Mesenchymal stem cell (in vitro differentiated cells and primary cell): ENCODE measurements around the gene TLN1.

Source experiments
- DNase-seq: peaks from one replicate; pipeline ENCODE4 v3.0.0-alpha.2; 2013
- H2AFZ ChIP-seq: one replicate; pipeline ENCODE4 v1.6.1; 2013; ENCODE audit warnings: low read depth, mild to moderate bottlenecking, control low read depth, inconsistent platforms, low read length, moderate library complexity
- H2AK5ac ChIP-seq: 2 replicates; pipeline ENCODE4 v1.6.1; 2013; ENCODE audit warnings: low read length, moderate library complexity, mild to moderate bottlenecking, inconsistent platforms; ENCODE audit not compliant: severe bottlenecking
- H2BK120ac ChIP-seq: one replicate; pipeline ENCODE4 v1.6.1; 2013; ENCODE audit warnings: low read depth, mild to moderate bottlenecking, inconsistent platforms, low read length, moderate library complexity
- H2BK12ac ChIP-seq, 2 experiments: one replicate each; pipeline ENCODE4 v1.6.1; 2013; ENCODE audit warnings: inconsistent platforms in 2 of 2, low read length in 2 of 2, mild to moderate bottlenecking in 2 of 2, moderate library complexity in 2 of 2, control low read depth in 1 of 2
- H2BK15ac ChIP-seq: one replicate; pipeline ENCODE4 v1.6.1; 2013; ENCODE audit warnings: mild to moderate bottlenecking, low read depth, inconsistent platforms; ENCODE audit not compliant: poor library complexity, severe bottlenecking
- H2BK5ac ChIP-seq: 2 replicates; pipeline ENCODE4 v1.6.1; 2013; ENCODE audit warnings: low read depth, mild to moderate bottlenecking, low read length, control low read depth, inconsistent platforms; ENCODE audit not compliant: poor library complexity, severe bottlenecking
- H3K14ac ChIP-seq, 2 experiments: one replicate each; pipeline ENCODE4 v1.6.1; 2013; ENCODE audit warnings: inconsistent platforms in 2 of 2, low read length in 2 of 2, control low read depth in 1 of 2, mild to moderate bottlenecking in 1 of 2, moderate library complexity in 1 of 2
- H3K18ac ChIP-seq, 2 experiments: one replicate each; pipeline ENCODE4 v1.6.1; 2013; ENCODE audit warnings: inconsistent platforms in 2 of 2, low read length in 2 of 2, control low read depth in 1 of 2, low read depth in 1 of 2, mild to moderate bottlenecking in 1 of 2
- H3K23ac ChIP-seq, 2 experiments: one replicate each; pipeline ENCODE4 v1.6.1; 2013; ENCODE audit warnings: inconsistent platforms in 2 of 2, low read length in 2 of 2, mild to moderate bottlenecking in 2 of 2, moderate library complexity in 2 of 2, control low read depth in 1 of 2
- H3K27ac ChIP-seq: 2 replicates; pipeline ENCODE4 v1.5.1; 2013; ENCODE audit warnings: mild to moderate bottlenecking, moderate library complexity, low read length, control low read depth, inconsistent platforms; ENCODE audit not compliant: poor library complexity, severe bottlenecking
- H3K27me3 ChIP-seq, 2 experiments: 2 replicates each; pipeline versions ENCODE4 v1.6.1 to v1.7.0; 2013; ENCODE audit warnings: low read length in 2 of 2, mild to moderate bottlenecking in 2 of 2, moderate library complexity in 2 of 2, control low read depth in 1 of 2, inconsistent platforms in 1 of 2; ENCODE audit not compliant: control insufficient read depth in 1 of 2, insufficient read depth in 1 of 2
- H3K36me3 ChIP-seq, 2 experiments: 2 replicates each; pipeline versions ENCODE4 v1.6.1 to v1.7.0; 2013; ENCODE audit warnings: low read length in 2 of 2, control low read depth in 1 of 2, inconsistent platforms in 1 of 2, low read depth in 1 of 2, mild to moderate bottlenecking in 1 of 2; ENCODE audit not compliant: insufficient read depth in 2 of 2, control insufficient read depth in 1 of 2
- H3K4ac ChIP-seq, 2 experiments: one replicate each; pipeline ENCODE4 v1.6.1; 2013; ENCODE audit warnings: inconsistent platforms in 2 of 2, low read length in 2 of 2, mild to moderate bottlenecking in 2 of 2, moderate library complexity in 2 of 2, control low read depth in 1 of 2, low read depth in 1 of 2
- H3K4me1 ChIP-seq: 2 replicates; pipeline ENCODE4 v1.6.1; 2013; ENCODE audit warnings: low read depth, low read length, control low read depth; ENCODE audit not compliant: control insufficient read depth, insufficient read depth
- H3K4me2 ChIP-seq: 2 replicates; pipeline ENCODE4 v1.6.1; 2013; ENCODE audit warnings: low read length, mild to moderate bottlenecking, inconsistent platforms; ENCODE audit not compliant: poor library complexity, severe bottlenecking
- H3K4me3 ChIP-seq, 2 experiments: 2 replicates each; pipeline versions ENCODE4 v1.5.1 to v1.7.0; 2013; ENCODE audit warnings: low read length in 2 of 2, mild to moderate bottlenecking in 2 of 2, control low read depth in 1 of 2, low read depth in 1 of 2; ENCODE audit not compliant: insufficient read depth in 1 of 2
- H3K79me1 ChIP-seq: replicated peaks from 2 replicates; pipeline ENCODE4 v1.6.1; 2013; ENCODE audit warnings: mild to moderate bottlenecking, control low read depth, low read length, inconsistent platforms; ENCODE audit not compliant: poor library complexity, severe bottlenecking
- H3K9ac ChIP-seq: 2 replicates; pipeline ENCODE4 v1.7.0; 2013; ENCODE audit warnings: mild to moderate bottlenecking, low read length, moderate library complexity
- H3K9me3 ChIP-seq: 2 replicates; pipeline ENCODE4 v1.7.0; 2013; ENCODE audit warnings: mild to moderate bottlenecking, low read length; ENCODE audit not compliant: control insufficient read depth
- H4K8ac ChIP-seq: one replicate; pipeline ENCODE4 v1.6.1; 2013; ENCODE audit warnings: inconsistent platforms, mild to moderate bottlenecking, low read length, moderate library complexity
- H4K91ac ChIP-seq: one replicate; pipeline ENCODE4 v1.6.1; 2013; ENCODE audit warnings: mild to moderate bottlenecking, low read length, inconsistent platforms
- WGBS: methylation state at CpG from one replicate; pipeline ENCODE4 v1.1.7; 2013; ENCODE audit warnings: mixed read lengths; 5-methylcytosine and 5-hydroxymethylcytosine counted together

The TLN1 gene

GRCh38 chr9:35651956-35652828 is 79.8 kb downstream of the TLN1 start:
- H3K14ac ChIP-seq, result no peak overlapping the region
- WGBS, result 92% methylated on average over 5 of the region's 7 CpGs
- H3K4ac ChIP-seq, result no peak overlapping the region
- H2BK15ac ChIP-seq, result no peak overlapping the region
- no peak overlapping the region for H3K4me2 ChIP-seq
- H2AFZ ChIP-seq, result no peak overlapping the region
- H3K36me3 ChIP-seq, result no peaks in the 10 kb centered on the region
- H4K8ac ChIP-seq, result no peak overlapping the region
- no peaks in the 10 kb centered on the region for H3K27me3 ChIP-seq
- no peaks in the 10 kb centered on the region for H3K9me3 ChIP-seq
- H2BK12ac ChIP-seq, result no peak overlapping the region
- H4K91ac ChIP-seq, result no peak overlapping the region
- peak overlapping the region; percentile 50 for H3K9ac ChIP-seq
- no peak overlapping the region for H2BK120ac ChIP-seq
- H3K23ac ChIP-seq, result no peak overlapping the region
- H3K27ac ChIP-seq, result no peak overlapping the region
- no peak overlapping the region for H2BK5ac ChIP-seq
- no peak overlapping the region for H3K18ac ChIP-seq
- H3K79me1 ChIP-seq, result no peaks in the 10 kb centered on the region
- H3K4me1 ChIP-seq, result peaks cover 8% of the 10 kb centered on the region
- H2AK5ac ChIP-seq, result no peak overlapping the region
- no peak overlapping the region for H3K4me3 ChIP-seq
- peak; percentile 76 for DNase-seq

- no peaks in the 10 kb centered on the region for H3K79me1 ChIP-seq
- H2BK12ac ChIP-seq, result no peak within 1 kb of the TSS
- H3K18ac ChIP-seq, result no peak within 1 kb of the TSS
- 71% methylated on average over 10 of the region's 22 CpGs for WGBS
- H3K4me3 ChIP-seq, result peak within 1 kb of the TSS in 1 of 2 experiments; percentile 59
- H3K9me3 ChIP-seq, result no peaks in the 10 kb centered on the region
- no peak within 1 kb of the TSS for H4K91ac ChIP-seq
- peak within 1 kb of the TSS in 1 of 2 experiments; percentile 30 for H3K4ac ChIP-seq
- H3K4me2 ChIP-seq, result no peak within 1 kb of the TSS
- no peak within 1 kb of the TSS for H3K27ac ChIP-seq
- no peaks in the 10 kb centered on the region for H3K36me3 ChIP-seq
- H3K4me1 ChIP-seq, result peaks cover 6% of the 10 kb centered on the region
- no peak for DNase-seq
- peak within 1 kb of the TSS in 1 of 2 experiments; percentile 11 for H3K23ac ChIP-seq
- H3K9ac ChIP-seq, result peak within 1 kb of the TSS; percentile 74
- H3K14ac ChIP-seq, result no peak within 1 kb of the TSS
- H4K8ac ChIP-seq, result no peak within 1 kb of the TSS
- H2BK15ac ChIP-seq, result no peak within 1 kb of the TSS
- no peak within 1 kb of the TSS for H2BK5ac ChIP-seq
- H2AK5ac ChIP-seq, result no peak within 1 kb of the TSS
- no peak within 1 kb of the TSS for H2AFZ ChIP-seq
- H3K27me3 ChIP-seq, result no peaks in the 10 kb centered on the region
- no peak within 1 kb of the TSS for H2BK120ac ChIP-seq
Observed at GRCh38 chr9:35650341-35651158, 81.4 kb downstream of the TLN1 start, which contains the start of gene SIT1. TSS of gene SIT1 (minus strand) at chr9:35650931. CDS start at chr9:35650853, 78 bp downstream.

GRCh38 chr9:35649431-35650340 is 82.3 kb downstream of the TLN1 start:
- H3K27me3 ChIP-seq, result no peaks in the 10 kb centered on the region
- no peak overlapping the region for H3K14ac ChIP-seq
- 92% methylated on average over 25 of the region's 26 CpGs for WGBS
- peak overlapping the region in 1 of 2 experiments; percentile 59 for H3K4me3 ChIP-seq
- H3K9me3 ChIP-seq, result no peaks in the 10 kb centered on the region
- no peak overlapping the region for H2AK5ac ChIP-seq
- no peak overlapping the region for H4K8ac ChIP-seq
- H3K4me1 ChIP-seq, result peaks cover 6% of the 10 kb centered on the region
- H4K91ac ChIP-seq, result no peak overlapping the region
- H2BK12ac ChIP-seq, result no peak overlapping the region
- no peaks in the 10 kb centered on the region for H3K79me1 ChIP-seq
- no peak overlapping the region for H3K23ac ChIP-seq
- no peak overlapping the region for H2BK120ac ChIP-seq
- H2BK15ac ChIP-seq, result no peak overlapping the region
- H3K36me3 ChIP-seq, result no peaks in the 10 kb centered on the region
- no peak overlapping the region for H3K27ac ChIP-seq
- H3K4ac ChIP-seq, result peak overlapping the region in 1 of 2 experiments; percentile 30
- H3K18ac ChIP-seq, result no peak overlapping the region
- no peak overlapping the region for H2AFZ ChIP-seq
- no peak overlapping the region for H2BK5ac ChIP-seq
- no peak overlapping the region for H3K4me2 ChIP-seq
- no peak for DNase-seq
- peak overlapping the region; percentile 74 for H3K9ac ChIP-seq
